GM19324 (cell line): Measurements from ENCODE around the gene AR.

Experiments used
- ATAC-seq: cut with Tn5 transposase; IDR thresholded peaks from one replicate; pipeline ENCODE4 v1.9.1; 2021; ENCODE audit warnings: mild to moderate bottlenecking, moderate library complexity; ENCODE audit not compliant: unreplicated experiment, low FRiP score

Gene AR

DNA sequence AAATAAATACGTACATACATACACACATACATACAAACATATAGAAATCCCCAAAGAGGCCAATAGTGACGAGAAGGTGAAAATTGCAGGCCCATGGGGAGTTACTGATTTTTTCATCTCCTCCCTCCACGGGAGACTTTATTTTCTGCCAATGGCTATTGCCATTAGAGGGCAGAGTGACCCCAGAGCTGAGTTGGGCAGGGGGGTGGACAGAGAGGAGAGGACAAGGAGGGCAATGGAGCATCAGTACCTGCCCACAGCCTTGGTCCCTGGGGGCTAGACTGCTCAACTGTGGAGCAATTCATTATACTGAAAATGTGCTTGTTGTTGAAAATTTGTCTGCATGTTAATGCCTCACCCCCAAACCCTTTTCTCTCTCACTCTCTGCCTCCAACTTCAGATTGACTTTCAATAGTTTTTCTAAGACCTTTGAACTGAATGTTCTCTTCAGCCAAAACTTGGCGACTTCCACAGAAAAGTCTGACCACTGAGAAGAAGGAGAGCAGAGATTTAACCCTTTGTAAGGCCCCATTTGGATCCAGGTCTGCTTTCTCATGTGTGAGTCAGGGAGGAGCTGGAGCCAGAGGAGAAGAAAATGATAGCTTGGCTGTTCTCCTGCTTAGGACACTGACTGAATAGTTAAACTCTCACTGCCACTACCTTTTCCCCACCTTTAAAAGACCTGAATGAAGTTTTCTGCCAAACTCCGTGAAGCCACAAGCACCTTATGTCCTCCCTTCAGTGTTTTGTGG is 180.7 kb downstream of the AR start:
- no peak for ATAC-seq

DNA sequence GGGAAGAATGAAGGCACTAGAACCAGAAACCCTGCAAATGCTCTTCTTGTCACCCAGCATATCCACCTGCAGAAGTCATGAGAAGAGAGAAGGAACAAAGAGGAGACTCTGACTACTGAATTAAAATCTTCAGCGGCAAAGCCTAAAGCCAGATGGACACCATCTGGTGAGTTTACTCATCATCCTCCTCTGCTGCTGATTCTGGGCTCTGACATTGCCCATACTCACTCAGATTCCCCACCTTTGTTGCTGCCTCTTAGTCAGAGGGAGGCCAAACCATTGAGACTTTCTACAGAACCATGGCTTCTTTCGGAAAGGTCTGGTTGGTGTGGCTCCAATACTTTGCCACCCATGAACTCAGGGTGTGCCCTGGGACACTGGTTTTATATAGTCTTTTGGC is 181.7 kb downstream of the AR start:
- ATAC-seq = no peak

DNA sequence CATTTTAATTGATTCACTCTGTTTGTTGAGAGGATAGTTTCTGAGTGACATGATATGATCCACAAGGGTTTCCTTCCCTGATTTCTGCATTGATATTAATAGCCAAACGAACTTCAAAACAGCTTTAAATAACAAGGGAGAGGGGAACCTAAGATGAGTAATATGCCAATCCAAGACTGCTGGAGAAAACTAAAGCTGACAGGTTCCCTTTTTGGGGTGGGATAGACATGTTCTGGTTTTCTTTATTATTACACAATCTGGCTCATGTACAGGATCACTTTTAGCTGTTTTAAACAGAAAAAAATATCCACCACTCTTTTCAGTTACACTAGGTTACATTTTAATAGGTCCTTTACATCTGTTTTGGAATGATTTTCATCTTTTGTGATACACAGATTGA is 182.2 kb downstream of the AR start:
- no peak for ATAC-seq

DNA sequence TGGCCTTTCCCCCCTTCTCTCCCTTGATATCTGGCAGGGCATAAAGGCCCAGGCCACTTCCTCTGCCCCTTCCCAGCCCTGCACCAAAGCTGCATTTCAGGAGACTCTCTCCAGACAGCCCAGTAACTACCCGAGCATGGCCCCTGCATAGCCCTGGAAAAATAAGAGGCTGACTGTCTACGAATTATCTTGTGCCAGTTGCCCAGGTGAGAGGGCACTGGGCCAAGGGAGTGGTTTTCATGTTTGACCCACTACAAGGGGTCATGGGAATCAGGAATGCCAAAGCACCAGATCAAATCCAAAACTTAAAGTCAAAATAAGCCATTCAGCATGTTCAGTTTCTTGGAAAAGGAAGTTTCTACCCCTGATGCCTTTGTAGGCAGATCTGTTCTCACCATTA is 183.8 kb downstream of the AR start:
- no peak for ATAC-seq

DNA sequence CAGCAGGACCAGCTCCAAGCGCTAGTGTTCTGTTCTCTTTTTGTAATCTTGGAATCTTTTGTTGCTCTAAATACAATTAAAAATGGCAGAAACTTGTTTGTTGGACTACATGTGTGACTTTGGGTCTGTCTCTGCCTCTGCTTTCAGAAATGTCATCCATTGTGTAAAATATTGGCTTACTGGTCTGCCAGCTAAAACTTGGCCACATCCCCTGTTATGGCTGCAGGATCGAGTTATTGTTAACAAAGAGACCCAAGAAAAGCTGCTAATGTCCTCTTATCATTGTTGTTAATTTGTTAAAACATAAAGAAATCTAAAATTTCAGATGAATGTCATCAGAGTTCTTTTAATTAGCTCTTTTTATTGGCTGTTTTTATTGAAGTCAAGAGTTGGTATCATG is 186.5 kb downstream of the AR start:
- no peak for ATAC-seq

DNA sequence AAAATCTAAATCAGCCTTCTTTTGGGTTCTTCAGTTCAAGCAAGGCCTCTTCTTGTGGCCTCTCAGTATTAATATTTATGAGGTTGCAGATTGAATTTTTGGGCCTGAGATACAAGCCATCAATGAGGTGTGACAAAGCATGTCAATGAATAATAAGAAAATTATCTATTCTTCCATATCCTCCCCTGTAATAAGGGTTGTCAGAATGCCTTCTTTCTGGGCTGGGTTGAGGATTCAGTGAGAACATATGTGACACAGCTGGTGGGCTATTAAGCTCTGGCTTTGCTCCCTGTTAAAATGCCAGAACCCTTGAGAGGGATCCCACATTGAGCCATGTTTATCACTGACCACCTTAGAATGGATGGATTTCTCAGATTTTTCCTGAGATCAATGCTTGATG is 187.2 kb downstream of the AR start:
- no peak for ATAC-seq

DNA sequence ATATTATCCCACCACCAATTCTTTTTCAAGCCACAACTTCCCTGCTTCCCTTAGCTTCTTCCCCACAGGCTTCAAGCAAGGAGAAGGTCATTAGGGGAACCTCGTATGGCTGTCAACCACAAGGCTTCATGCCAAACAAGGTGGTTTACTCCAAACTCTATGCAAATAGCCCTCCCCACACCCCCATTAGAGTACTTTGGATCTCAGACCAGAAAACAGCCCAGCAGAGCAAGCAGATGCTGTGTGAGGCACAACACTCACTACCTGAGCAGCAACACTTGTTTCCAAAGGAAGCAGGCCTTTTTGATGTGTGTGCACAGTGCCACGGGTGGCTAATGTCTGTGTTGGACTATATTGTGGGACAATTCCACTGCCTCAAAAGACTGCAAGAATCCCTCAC is 189.0 kb downstream of the AR start:
- ATAC-seq = no peak

DNA sequence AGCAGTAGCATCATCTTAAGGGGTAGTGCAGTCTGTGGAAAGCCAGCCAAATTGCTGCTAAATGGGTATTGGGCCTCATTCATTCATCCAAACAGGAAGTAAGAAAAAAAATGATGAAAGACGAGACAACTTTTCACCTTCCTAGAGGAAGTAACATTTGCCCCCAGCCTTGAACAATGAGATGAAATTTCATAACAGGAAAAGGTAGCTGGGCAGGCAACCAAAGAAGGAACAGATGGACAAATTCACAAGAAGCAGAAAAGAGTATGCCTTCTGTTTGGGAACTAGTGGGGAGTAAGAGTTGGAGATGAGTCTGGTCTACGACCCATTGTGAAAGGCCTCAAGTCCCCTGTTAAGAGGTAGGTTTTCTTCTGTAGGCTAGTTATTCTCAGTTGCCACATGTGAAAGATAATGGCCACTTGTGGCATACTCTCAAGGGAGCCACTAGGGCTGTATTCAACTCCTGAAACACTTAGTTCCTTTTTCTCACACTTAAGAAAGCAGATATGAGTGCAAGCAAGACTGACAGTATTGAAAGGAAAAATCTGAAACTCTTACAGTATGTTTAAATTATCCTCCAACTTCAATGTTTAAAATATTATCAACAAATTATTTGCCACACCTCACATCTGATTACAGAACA is 190.4 kb downstream of the AR start:
- no peak for ATAC-seq

DNA sequence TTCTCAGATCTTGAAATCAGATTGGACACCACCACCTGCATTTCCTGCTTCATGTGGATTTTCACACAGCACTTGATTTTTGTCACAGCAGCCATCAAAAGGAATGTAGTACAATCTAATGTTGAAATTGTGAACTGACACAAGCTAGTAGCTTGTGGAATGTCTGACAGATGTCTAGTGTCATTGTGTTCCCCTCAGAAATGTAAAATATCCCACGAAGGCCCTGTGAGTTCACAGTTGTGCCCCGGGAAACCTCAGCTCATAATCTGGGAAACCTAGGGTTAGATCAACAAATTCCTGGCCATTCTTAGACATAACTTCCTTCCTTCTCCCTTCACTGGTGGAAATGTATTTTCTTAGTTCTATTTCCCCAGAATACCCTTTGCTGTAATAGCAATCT is 205.7 kb downstream of the AR start:
- no peak for ATAC-seq

DNA sequence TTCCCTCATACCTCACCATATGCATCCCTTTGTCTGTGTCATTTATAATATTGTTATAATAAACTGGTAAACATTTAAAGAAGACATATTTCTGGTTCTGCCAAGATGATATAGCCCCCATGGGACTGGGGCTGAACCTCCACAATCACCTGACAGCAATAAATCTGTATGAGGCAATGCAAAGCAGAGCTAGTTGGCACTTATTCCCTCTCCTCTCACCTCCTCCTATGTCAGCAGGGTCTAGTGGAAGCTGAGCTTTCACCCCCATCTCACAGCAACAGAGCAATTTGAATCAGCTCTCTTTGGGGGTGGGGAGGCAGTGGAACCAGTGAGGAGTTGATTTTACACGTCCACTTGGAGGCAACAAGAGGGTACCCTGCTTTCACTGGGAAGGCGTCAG is 206.9 kb downstream of the AR start:
- ATAC-seq = no peak

DNA sequence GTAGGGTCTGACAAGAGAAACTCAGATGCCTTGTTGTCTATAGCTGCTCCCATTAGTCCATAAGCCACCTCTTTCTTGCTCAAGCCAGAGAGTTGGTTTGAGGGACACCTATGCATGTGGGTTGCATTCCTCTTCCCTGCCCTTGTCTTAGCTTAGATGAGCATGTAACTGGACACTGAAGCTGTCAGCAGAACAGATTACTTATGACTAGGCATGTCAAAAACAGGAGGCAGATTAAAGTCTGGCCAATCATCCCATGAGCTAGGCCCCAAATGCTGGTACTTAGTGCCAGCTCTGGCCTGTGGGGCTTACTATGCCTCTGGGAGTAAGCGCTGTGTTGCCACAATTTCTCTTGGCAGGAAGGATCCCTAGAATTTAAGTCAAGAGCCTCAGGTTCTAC is 215.2 kb downstream of the AR start:
- ATAC-seq = no peak

DNA sequence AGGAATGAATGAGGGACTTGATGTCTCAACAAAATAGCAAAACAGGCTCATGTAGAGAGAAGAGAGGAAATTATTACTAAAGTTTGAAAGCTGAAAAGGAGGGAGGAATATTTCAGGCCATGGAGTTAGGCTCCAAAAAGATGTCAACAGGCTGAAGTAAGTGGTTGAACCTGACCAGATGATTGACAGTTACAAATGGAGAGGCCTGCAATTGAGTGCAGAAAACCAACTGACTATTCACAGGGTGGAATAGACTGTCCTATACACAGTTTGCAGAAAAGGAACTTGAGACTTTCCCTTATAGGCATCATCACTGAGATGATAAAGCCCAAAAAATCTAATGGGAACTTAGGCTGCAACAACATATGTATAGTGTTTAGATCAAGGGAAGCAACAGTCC is 233.3 kb downstream of the AR start:
- no peak for ATAC-seq

DNA sequence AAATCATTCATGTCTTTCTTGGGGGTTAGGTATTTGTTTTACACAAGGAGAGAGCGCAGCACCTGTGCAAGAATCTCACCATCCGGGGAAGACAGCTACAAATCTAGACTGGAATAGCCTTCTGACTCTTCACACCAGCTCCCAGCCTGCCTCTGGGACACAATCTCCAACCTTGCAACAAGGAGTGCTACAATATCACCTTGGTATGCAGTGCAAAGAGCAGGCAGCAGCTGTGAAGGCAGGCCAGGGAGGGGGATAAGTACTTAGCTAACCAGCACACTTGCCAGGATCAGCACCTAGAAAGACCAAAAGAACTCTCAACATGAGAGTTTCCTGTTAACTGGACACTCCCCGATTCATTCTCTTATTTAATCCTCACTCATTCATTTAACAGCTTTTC is 235.3 kb downstream of the AR start:
- no peak for ATAC-seq
